ENCODE data around the gene C11orf68. TPM values are rescaled to one million over a fixed set of nuclear protein-coding genes. Genes with fewer than 3 reads are reported as not detected.

C11orf68 gene
- total RNA-seq, 1 experiment from 2014 or later, result 31.9 TPM

GRCh38 chr11:65882120-65883057 lies 36.5 kb downstream of the C11orf68 start (continued):
- no peak for TF ChIP-seq MLX (CRISPR knock-in tag; IDR thresholded peaks at IDR 0.05)
- TF ChIP-seq ZMAT4 (CRISPR knock-in tag; IDR thresholded peaks at IDR 0.05), result no peak
- no peak for TF ChIP-seq ARID4B (CRISPR knock-in tag; IDR thresholded peaks at IDR 0.05; ENCODE audit: borderline replicate concordance)
- TF ChIP-seq ZNF138 (CRISPR knock-in tag; conservative IDR thresholded peaks at IDR 0.05), result no peak

- no peak for DNase-seq (ENCODE audit: low spot score)
- no peaks in the 10 kb centered on the region for H3K9me3 Mint-ChIP-seq
- ChIA-PET CTCF (interaction anchor here (0.6 to 2.7 kb wide), 4 partner anchors 8 to 21 kb away, joined by 4 to 12 read pairs (median 6); partner anchors contain the start of genes CCDC85B, FIBP and MUS81), POLR2A (no interaction called here)
- ATAC-seq, result no peak
- H3K27ac Mint-ChIP-seq, result no peak overlapping the region
- H3K4me3 Mint-ChIP-seq, result no peak overlapping the region
- peaks cover 30% of the 10 kb centered on the region for H3K36me3 Mint-ChIP-seq
- peaks cover 12% of the 10 kb centered on the region for H3K27me3 Mint-ChIP-seq (ENCODE audit: low read depth)
- TF ChIP-seq IRF1 (CRISPR knock-in tag; IDR thresholded peaks at IDR 0.05) (no peak), PRDM15 (CRISPR knock-in tag; IDR thresholded peaks at IDR 0.05) (no peak)
- H3K4me1 Mint-ChIP-seq, result peaks cover 2% of the 10 kb centered on the region
These were observed 37.9 kb downstream of the C11orf68 start for GRCh38 chr11:65880844-65881421.

GRCh38 chr11:65880027-65880426 lies 38.8 kb downstream of the C11orf68 start:
- CTCF ChIA-PET, result interaction anchor here (1.3 to 2.7 kb wide), 5 partner anchors 8 to 32 kb away, joined by 3 to 24 read pairs (median 5); partner anchors contain the start of genes CCDC85B, FIBP and MUS81
- POLR2A ChIA-PET, result interaction anchor here (1.1 kb wide), 1 partner anchor 8 kb away, joined by 3 read pairs; the partner anchor contains the start of gene FIBP
- no peak for ATAC-seq
- H3K27me3 Mint-ChIP-seq (ENCODE audit: low read depth), result peaks cover 14% of the 10 kb centered on the region
- no peak overlapping the region for H3K4me3 Mint-ChIP-seq
- H3K9me3 Mint-ChIP-seq, result no peaks in the 10 kb centered on the region
- DNase-seq (ENCODE audit: low spot score), result no peak
- H3K36me3 Mint-ChIP-seq, result peaks cover 24% of the 10 kb centered on the region
- no peak overlapping the region for H3K27ac Mint-ChIP-seq
- H3K4me1 Mint-ChIP-seq, result peaks cover 2% of the 10 kb centered on the region
- TF ChIP-seq PRDM15 (CRISPR knock-in tag; IDR thresholded peaks at IDR 0.05) (no peak), MAX (CRISPR knock-in tag; IDR thresholded peaks at IDR 0.05) (no peak), IRF1 (CRISPR knock-in tag; IDR thresholded peaks at IDR 0.05) (no peak), CTCF (IDR thresholded peaks at IDR 0.05) (no peak), FOXP1 (CRISPR knock-in tag; IDR thresholded peaks at IDR 0.05; ENCODE audit: borderline replicate concordance) (no peak)
